ENCODE results near the gene EDRF1. TPM values are rescaled to one million over a fixed set of nuclear protein-coding genes. Genes with fewer than 3 reads are reported as not detected.

The EDRF1 gene
- total RNA-seq, 1 experiment from 2014 or later: 19.9 TPM

DNA sequence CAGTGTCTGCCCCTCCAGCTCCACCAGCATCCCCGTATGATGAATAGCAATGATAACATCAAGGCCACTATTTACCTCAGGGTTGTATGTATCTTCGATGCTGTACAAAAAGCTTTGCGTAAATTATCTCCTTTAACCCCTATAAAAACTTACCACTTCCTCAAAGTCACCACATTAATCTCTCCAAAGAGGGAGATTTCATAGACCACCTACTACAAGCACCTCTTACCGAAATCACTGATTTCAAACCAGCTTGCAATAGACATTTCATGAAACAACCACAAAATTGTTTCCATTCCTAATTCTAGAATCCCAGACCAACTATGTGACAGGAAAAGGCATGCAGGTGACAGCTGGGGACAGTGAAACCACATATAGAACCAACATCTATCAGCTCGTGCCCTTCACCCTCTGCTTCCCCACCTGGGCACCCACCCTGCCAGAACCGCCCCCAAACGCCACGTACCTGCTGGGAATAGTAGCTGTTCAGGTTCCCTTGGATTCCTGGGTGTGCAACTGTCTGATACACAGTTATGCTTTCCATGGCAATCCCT lies 76.2 kb downstream of the EDRF1 start:
- intact Hi-C loops (cut with micrococcal nuclease; ENCODE audit: unreplicated experiment): no loop called here
- Mint-ChIP-seq H3K27ac (ENCODE audit: unreplicated experiment) (no peak overlapping the region), H3K4me1 (ENCODE audit: low read depth, unreplicated experiment) (no peaks in the 10 kb centered on the region), H3K36me3 (ENCODE audit: insufficient read depth, unreplicated experiment) (peaks cover 6% of the 10 kb centered on the region), H3K4me3 (ENCODE audit: low read depth, unreplicated experiment) (no peak overlapping the region), H3K27me3 (ENCODE audit: unreplicated experiment) (no peaks in the 10 kb centered on the region), H3K9me3 (ENCODE audit: low read depth, unreplicated experiment) (no peaks in the 10 kb centered on the region)
- no TSS peak for BruUV-seq (replicated peaks)
- TF ChIP-seq, protein P1, sequence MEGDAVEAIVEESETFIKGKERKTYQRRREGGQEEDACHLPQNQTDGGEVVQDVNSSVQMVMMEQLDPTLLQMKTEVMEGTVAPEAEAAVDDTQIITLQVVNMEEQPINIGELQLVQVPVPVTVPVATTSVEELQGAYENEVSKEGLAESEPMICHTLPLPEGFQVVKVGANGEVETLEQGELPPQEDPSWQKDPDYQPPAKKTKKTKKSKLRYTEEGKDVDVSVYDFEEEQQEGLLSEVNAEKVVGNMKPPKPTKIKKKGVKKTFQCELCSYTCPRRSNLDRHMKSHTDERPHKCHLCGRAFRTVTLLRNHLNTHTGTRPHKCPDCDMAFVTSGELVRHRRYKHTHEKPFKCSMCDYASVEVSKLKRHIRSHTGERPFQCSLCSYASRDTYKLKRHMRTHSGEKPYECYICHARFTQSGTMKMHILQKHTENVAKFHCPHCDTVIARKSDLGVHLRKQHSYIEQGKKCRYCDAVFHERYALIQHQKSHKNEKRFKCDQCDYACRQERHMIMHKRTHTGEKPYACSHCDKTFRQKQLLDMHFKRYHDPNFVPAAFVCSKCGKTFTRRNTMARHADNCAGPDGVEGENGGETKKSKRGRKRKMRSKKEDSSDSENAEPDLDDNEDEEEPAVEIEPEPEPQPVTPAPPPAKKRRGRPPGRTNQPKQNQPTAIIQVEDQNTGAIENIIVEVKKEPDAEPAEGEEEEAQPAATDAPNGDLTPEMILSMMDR (IDR thresholded peaks at IDR 0.05; ENCODE audit: unreplicated experiment): no peak
- CTCF ChIA-PET: interaction anchor here (0.6 kb wide), 1 partner anchor 254 kb away, joined by 3 read pairs; no protein-coding TSS in a partner anchor
- DNase-seq: no peak

DNA sequence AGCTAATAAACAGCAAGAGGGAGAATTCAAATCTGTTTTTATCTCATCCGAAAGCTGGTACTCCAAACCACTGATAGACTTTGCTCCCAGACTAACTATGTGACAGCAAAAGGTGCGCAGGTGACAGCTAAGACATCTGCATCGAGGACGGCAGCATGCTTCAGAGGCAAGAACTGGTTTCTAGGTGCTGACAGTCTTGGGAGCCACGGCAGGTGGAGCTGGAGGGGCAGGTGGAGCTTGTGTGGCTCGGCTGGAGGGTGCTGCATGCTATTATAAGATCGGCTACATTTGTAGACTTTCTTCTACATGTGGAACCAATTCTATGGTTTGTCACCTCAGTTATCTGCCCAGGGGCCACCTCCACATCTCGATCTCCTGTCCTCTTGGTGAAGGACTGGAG lies 77.9 kb downstream of the EDRF1 start:
- peaks cover 6% of the 10 kb centered on the region for H3K36me3 Mint-ChIP-seq (ENCODE audit: insufficient read depth, unreplicated experiment)
- CTCF ChIA-PET: no interaction called here
- no peaks in the 10 kb centered on the region for H3K27me3 Mint-ChIP-seq (ENCODE audit: unreplicated experiment)
- H3K27ac Mint-ChIP-seq (ENCODE audit: unreplicated experiment): no peak overlapping the region
- intact Hi-C loops (cut with micrococcal nuclease; ENCODE audit: unreplicated experiment): no loop called here
- H3K9me3 Mint-ChIP-seq (ENCODE audit: low read depth, unreplicated experiment): no peaks in the 10 kb centered on the region
- DNase-seq: no peak
- TF ChIP-seq, protein P1 (IDR thresholded peaks at IDR 0.05; ENCODE audit: unreplicated experiment): no peak
- no TSS peak for BruUV-seq (replicated peaks)
- no peak overlapping the region for H3K4me3 Mint-ChIP-seq (ENCODE audit: low read depth, unreplicated experiment)
- no peaks in the 10 kb centered on the region for H3K4me1 Mint-ChIP-seq (ENCODE audit: low read depth, unreplicated experiment)

DNA sequence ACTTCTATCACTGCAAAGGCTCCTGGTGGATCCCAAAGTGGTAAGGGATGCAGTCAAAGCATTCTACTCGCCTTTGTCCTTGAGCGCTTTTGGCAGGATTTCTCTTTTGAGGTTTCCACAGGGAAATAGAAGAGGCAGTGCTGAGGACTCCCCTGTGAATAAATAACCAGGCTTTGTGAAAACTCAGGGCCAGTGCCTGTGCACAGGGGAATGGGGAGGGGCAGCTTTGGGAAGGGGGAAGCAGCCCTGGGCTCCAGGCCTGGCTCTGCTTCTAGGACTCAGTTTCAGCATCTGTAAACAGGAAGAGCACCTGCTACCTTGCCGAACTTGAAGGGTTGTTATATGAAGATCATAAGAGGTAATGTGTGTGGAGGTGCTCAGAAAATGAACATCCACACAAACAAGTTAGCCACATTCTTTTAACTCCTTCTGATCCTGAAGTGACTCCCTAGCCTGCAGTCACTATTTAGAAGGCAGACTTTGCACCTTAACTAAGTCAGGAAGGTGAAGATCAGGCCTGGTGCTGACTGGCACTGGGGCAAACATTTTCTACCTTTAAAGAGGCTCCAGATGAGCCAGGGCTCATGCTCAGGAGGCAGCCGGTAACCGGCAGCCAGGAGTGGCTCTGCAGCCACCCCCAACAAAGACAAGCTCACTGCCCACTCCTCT lies 78.6 kb downstream of the EDRF1 start:
- Mint-ChIP-seq H3K27ac (ENCODE audit: unreplicated experiment) (no peak overlapping the region), H3K4me3 (ENCODE audit: low read depth, unreplicated experiment) (no peak overlapping the region), H3K27me3 (ENCODE audit: unreplicated experiment) (no peaks in the 10 kb centered on the region), H3K4me1 (ENCODE audit: low read depth, unreplicated experiment) (no peaks in the 10 kb centered on the region), H3K36me3 (ENCODE audit: insufficient read depth, unreplicated experiment) (peaks cover 6% of the 10 kb centered on the region), H3K9me3 (ENCODE audit: low read depth, unreplicated experiment) (no peaks in the 10 kb centered on the region)
- TF ChIP-seq, protein P1 (IDR thresholded peaks at IDR 0.05; ENCODE audit: unreplicated experiment): no peak
- intact Hi-C loops (cut with micrococcal nuclease; ENCODE audit: unreplicated experiment): no loop called here
- BruUV-seq (replicated peaks): no TSS peak
- DNase-seq: no peak
- CTCF ChIA-PET: no interaction called here

DNA sequence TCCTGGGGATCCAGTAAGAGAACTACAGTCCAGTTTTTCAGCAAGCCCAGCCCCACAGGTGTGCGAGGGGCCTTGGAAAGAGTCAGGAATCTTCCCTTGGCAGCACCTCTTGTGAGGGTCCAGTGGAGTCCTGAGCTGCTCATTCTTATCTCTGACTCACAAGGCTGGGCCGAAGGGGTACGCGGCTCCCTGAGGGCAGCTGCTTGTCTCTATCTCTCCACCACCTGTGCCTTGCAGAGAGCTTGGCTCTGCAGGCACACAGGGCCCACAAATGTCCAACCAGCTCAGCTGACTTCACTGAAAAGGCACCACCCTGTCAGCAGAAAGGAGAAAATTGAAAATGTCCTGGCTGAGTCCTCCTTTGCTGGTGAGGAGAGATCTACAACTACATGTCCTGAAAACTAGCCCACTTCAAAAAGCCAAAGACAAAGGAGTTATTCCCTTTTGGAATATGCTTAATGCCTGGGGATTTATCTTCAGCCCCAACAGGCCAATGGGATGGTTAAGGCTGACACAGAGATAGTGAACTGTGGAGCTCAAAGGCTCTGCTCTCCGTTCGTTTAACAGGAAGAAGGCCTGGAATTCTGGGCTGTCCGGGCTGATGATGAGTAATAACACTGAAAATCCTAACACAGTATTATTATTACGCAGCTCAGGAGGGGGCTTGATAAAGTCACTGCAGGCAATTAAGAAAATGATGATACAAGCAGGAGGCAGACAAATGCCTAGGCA lies 80.1 kb downstream of the EDRF1 start:
- H3K27ac Mint-ChIP-seq (ENCODE audit: unreplicated experiment): no peak overlapping the region
- no peaks in the 10 kb centered on the region for H3K4me1 Mint-ChIP-seq (ENCODE audit: low read depth, unreplicated experiment)
- H3K9me3 Mint-ChIP-seq (ENCODE audit: low read depth, unreplicated experiment): no peaks in the 10 kb centered on the region
- no peak for DNase-seq
- intact Hi-C loops (cut with micrococcal nuclease; ENCODE audit: unreplicated experiment): no loop called here
- TF ChIP-seq, protein P1 (IDR thresholded peaks at IDR 0.05; ENCODE audit: unreplicated experiment): no peak
- no peaks in the 10 kb centered on the region for H3K27me3 Mint-ChIP-seq (ENCODE audit: unreplicated experiment)
- no TSS peak for BruUV-seq (replicated peaks)
- CTCF ChIA-PET: no interaction called here
- H3K36me3 Mint-ChIP-seq (ENCODE audit: insufficient read depth, unreplicated experiment): peaks cover 9% of the 10 kb centered on the region
- no peak overlapping the region for H3K4me3 Mint-ChIP-seq (ENCODE audit: low read depth, unreplicated experiment)
